ENCODE data around the gene MYH9. TPM values are rescaled to one million over a fixed set of nuclear protein-coding genes. Genes with fewer than 3 reads are reported as not detected.
"Not testable (repeated sequence)": the region's sequence is repeated elsewhere in the genome, so short reads cannot be mapped to it uniquely, and the experiment has no call there.

Gene MYH9
- total RNA-seq, 2 donors from 2014 or later: 1,447 to 1,631 TPM

DNA sequence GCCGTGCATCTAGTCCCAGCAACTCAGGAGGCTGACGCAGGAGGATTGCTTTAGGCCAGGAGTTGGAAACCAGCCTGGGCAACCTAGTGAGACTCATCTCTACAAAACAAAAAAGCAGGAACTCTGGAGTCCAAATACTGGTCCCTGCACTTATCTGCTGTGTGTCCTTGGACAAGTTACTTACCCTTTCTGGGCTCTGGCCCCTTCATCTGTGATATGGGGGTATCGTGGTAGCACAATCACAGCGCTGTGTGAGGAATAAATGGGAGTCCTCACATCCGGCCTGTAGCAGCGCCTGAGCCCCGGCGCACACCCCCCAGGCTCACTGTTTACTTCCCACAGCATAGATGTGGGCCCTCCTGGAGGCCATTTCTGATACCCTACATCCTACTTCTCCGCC lies 44.2 kb upstream of the MYH9 start:
- ATAC-seq (ENCODE audit: insufficient number of reproducible peaks, low FRiP score, low read depth): no peak
- no peak for DNase-seq (ENCODE audit: low spot score)
- Histone ChIP-seq H3K27ac (no peak overlapping the region), H3K36me3 (no peaks in the 10 kb centered on the region), H3K4me3 (no peak overlapping the region), H3K4me1 (ENCODE audit: control insufficient read depth in 1 of 2, low read depth in 2 of 2) (peaks cover 0 to 7% of the 10 kb centered on the region in 2 donors), H3K27me3 (replicated peaks; ENCODE audit: insufficient read depth) (no peaks in the 10 kb centered on the region), H3K9me3 (no peaks in the 10 kb centered on the region)
- TF ChIP-seq CTCF (IDR thresholded peaks at IDR 0.05): no peak

DNA sequence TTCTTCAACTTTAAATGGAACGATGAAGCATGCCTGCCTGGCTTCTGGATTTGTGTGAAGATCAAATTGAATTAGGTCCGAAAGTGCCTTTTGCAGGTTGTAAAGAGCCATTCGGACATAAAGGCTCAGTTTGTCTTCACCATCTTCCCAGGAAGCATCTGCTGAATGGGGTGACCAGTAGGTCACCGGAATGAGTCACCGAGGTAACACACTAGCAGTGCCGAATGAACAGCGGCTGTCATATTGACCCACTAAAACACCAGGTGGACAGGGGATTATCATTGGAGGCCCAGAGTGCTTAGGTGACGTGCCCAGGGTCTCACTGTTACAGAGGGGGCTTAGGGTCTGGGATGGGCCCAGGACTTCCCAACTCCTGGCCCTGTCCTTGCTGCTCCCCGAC lies 43.1 kb upstream of the MYH9 start:
- ATAC-seq (ENCODE audit: insufficient number of reproducible peaks, low FRiP score, low read depth) (no peak), DNase-seq (ENCODE audit: low spot score) (no peak)
- Histone ChIP-seq H3K36me3 (no peaks in the 10 kb centered on the region), H3K4me1 (ENCODE audit: control insufficient read depth in 1 of 2, low read depth in 2 of 2) (peaks cover 4 to 7% of the 10 kb centered on the region in 2 donors), H3K4me3 (no peak overlapping the region), H3K27me3 (replicated peaks; ENCODE audit: insufficient read depth) (no peaks in the 10 kb centered on the region), H3K9me3 (no peaks in the 10 kb centered on the region), H3K27ac (no peak overlapping the region)
- no peak for TF ChIP-seq CTCF (IDR thresholded peaks at IDR 0.05)

- H3K36me3 ChIP-seq; H3K27me3 ChIP-seq (replicated peaks; ENCODE audit: insufficient read depth); DNase-seq (ENCODE audit: low spot score); H3K4me1 ChIP-seq (ENCODE audit: control insufficient read depth in 1 of 2, low read depth in 2 of 2); H3K4me3 ChIP-seq; H3K9me3 ChIP-seq; ATAC-seq (ENCODE audit: insufficient number of reproducible peaks, low FRiP score, low read depth); H3K27ac ChIP-seq: not testable (repeated sequence)
Observed at GRCh38 chr22:36427952-36428351, 40.2 kb upstream of the MYH9 start.

DNA sequence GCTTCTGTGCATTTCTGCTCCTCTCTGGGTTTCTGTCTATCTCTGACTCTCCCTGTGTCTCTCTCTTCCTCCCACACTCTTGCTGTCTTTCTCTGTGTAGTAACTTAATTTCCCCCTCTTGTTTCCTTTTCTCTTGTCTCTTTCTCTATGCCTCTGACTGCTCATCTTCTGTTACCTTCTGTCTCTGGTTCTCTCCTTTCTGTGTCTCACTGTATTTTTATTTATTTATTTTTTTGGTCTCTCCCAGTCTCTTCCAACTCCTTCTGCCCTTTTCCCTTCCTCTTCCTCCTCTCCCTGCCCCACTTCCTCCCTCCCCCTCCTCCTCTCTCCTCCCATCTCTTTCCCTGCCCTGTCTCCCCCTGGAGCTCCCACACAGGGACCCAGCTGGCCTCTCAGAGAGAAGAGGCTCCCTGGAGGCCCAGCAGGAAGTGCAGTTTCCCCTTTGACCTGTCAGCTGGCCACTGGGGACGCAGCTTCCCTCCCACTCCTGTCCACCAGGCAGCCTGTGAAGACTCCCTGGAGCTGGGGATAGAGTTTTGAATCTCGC lies 38.3 kb upstream of the MYH9 start:
- Histone ChIP-seq H3K4me1 (ENCODE audit: control insufficient read depth in 1 of 2, low read depth in 2 of 2) (peaks cover 0 to 5% of the 10 kb centered on the region in 2 donors), H3K36me3 (no peaks in the 10 kb centered on the region), H3K27ac (no peak overlapping the region), H3K27me3 (replicated peaks; ENCODE audit: insufficient read depth) (no peaks in the 10 kb centered on the region), H3K4me3 (no peak overlapping the region), H3K9me3 (no peaks in the 10 kb centered on the region)
- DNase-seq (ENCODE audit: low spot score) (no peak), ATAC-seq (ENCODE audit: insufficient number of reproducible peaks, low FRiP score, low read depth) (no peak)
- TF ChIP-seq CTCF (IDR thresholded peaks at IDR 0.05): no peak

DNA sequence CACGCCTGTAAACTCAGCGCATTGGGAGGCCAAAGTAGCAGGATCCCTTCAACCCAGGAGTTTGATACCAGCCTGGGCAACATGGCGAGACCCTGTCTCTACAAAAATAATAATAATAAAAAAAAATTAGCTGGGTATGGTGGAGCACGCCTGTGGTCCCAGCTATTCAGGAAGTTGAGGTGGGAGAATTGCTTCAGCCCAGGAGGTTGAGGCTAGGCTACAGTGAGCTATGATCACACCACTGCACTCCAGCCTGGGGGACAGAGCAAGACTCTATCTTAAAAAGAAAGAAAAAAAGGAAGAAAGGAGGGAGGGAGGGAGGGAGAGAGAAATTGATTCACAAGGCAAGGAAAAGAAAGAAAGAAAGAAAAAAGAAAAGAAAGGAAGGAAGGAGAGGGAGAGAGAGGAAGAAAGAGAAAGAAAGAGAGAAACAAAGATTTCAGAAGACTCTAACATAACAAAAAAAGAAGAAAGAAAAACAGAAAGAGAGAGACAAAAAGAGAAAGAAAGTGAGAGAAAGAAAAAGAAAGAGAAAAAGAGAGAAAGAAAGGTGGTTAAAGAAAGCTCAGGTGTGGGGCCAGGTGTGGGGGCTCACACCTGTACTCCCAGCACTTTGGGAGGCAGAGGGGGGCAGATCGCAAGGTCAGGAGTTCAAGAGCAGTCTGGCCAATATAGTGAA lies 37.3 kb upstream of the MYH9 start:
- DNase-seq (ENCODE audit: low spot score) (no peak), ATAC-seq (ENCODE audit: insufficient number of reproducible peaks, low FRiP score, low read depth) (no peak)
- Histone ChIP-seq H3K4me3 (no peak overlapping the region), H3K36me3 (no peaks in the 10 kb centered on the region), H3K27ac (no peak overlapping the region), H3K9me3 (no peaks in the 10 kb centered on the region), H3K27me3 (replicated peaks; ENCODE audit: insufficient read depth) (no peaks in the 10 kb centered on the region), H3K4me1 (ENCODE audit: control insufficient read depth in 1 of 2, low read depth in 2 of 2) (peaks cover 0 to 5% of the 10 kb centered on the region in 2 donors)
- TF ChIP-seq CTCF (IDR thresholded peaks at IDR 0.05): no peak

GRCh38 chr22:36424466-36424865 lies 36.7 kb upstream of the MYH9 start:
- not testable (repeated sequence) for H3K36me3 ChIP-seq; ATAC-seq (ENCODE audit: insufficient number of reproducible peaks, low FRiP score, low read depth); H3K27ac ChIP-seq; H3K27me3 ChIP-seq (replicated peaks; ENCODE audit: insufficient read depth); DNase-seq (ENCODE audit: low spot score); H3K4me1 ChIP-seq (ENCODE audit: control insufficient read depth in 1 of 2, low read depth in 2 of 2); H3K4me3 ChIP-seq; H3K9me3 ChIP-seq

All from thoracic aorta (tissue), 2 donors.